GM18499 (cell line): ENCODE results near the gene TMEM53.

Source experiments
- ATAC-seq: cut with Tn5 transposase; IDR thresholded peaks from one replicate; pipeline ENCODE4 v1.9.1; 2021; ENCODE audit warnings: moderate number of reproducible peaks; ENCODE audit not compliant: insufficient read depth, unreplicated experiment

Gene TMEM53

DNA sequence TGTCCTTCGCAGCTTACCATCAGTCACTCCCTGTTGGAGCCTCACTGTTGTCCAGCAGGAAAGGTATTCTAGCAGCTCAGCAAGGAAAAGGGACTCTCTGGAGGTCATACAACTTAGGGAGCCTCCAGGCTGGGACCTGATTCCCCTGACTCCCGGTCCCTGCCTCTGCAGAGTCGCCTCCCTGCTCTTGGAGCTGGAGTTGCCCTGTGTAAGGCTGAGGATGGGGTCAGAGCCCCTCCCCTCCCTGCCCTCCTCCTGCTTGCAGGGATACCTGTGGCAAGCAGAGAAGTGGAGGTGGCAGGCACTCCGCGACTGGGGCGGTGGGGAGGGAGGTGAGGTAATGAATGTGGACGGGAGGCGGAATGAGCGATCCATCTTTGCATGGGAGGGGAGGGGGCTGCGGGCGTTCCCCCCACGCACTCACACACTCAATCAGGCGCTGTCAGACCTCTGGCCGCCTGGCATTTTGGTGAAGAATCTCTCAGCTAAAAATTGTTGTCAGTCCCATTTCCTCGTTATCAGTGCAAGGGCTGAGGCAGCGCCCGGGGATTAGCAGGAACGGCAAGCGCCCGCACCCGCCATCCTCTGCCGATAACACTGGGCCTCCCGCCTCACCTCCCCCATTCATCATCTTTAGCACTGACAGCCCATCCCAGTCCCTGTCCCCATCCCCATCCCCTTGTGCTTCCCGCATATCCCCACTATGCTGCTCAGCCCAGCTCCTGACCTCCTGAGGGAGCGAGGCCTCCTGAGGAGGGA, 64.3 kb downstream of the TMEM53 start:
- no peak for ATAC-seq

GRCh38 chr1:44609412-44609767, 64.9 kb downstream of the TMEM53 start:
- ATAC-seq: no peak

DNA sequence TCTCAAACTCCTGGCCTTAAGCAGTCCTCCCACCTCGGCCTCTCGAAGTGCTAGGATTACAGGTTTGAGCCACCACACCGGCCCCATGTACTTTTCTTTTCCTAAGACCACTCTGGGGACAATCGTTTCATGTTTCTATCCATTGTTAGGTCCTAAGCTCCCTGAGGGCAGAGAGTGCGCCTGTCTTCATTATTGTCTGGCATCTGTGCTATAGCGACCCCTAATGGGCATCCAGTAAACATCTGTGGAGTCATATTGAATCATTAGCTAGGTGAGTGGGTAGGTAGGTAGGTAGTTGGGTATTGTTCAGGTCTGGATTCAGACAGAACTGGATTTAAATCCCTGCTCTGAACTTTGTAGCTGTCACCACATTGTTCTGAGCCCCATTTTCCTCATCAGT, 66.1 kb downstream of the TMEM53 start:
- no peak for ATAC-seq

- ATAC-seq: no peak
Measured at GRCh38 chr1:44606701-44607281, 67.5 kb downstream of the TMEM53 start.

- ATAC-seq: no peak
Measured at GRCh38 chr1:44605914-44606615, 68.2 kb downstream of the TMEM53 start.

DNA sequence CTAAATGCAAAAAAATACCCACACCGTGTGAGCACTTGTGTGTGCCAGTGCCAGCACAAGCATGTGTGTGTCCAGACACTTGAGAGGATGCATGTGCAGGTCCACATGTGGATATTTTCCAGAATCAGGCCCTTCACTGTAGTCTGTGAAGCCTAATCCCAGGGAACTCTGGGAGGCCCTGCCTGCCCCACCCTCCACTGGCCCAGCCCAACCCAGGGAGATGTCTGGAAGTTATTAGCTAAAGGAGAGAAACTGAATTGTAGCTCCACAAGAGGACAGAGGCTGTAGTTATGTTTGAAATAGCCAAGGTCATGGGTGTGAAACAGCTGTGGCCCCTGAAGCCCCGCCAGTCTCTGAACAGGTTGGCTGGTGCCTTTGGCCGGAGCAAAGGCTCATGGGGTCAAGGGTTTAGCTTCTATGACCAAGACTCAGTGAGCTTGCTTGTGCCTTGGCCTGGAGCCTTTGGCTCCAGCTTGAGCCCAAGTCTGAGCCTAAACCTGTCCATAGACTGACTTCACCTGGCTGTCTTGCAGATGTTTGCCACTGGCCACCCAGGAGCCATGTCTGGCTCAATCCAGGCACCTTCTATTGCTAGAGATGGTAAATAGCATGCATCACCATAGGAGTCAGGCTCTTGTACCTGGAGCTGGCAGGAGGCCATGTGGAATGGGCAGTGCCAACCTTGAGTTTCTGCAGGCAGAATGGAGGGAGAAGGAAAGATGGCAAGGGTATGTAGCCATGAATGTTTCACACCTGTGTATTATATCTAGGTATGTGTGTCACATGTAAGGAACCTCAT, 69.9 kb downstream of the TMEM53 start:
- ATAC-seq: no peak

DNA sequence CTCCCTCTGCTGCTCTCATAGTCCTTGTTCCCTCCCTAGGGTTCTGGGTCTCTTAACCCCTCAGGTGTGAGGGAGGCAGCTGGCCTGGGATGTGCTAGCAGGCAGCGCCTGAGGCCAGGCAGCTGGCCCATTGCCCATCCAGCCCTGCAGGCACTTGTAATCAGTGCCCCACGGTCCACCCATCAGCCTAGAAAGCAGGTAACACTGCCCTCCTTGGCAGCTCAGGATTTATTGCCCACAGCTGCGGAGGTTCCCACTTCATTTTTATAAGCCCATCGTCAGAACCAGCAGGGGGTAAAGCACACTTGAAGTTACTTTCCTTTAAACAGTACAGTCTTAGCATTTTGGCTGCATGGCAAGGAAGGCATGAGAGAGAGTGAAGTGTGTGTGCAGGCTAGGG, 70.6 kb downstream of the TMEM53 start:
- no peak for ATAC-seq
